HL-60 (cell line): ENCODE measurements around the gene SUFU.

Experiments
- CTCF ChIP-seq: IDR thresholded peaks from one replicate; pipeline ENCODE4 v1.5.1; 2011; ENCODE audit warnings: low read length, control low read depth, inconsistent platforms; ENCODE audit not compliant: insufficient read depth
- GABPA ChIP-seq: IDR thresholded peaks from 2 replicates; pipeline ENCODE4 v1.6.1; 2012; ENCODE audit warnings: low read depth
- POLR2AphosphoS5 ChIP-seq: IDR thresholded peaks from 2 replicates; pipeline ENCODE4 v1.6.1; 2012; ENCODE audit warnings: low read depth

GRCh38 chr10:102634686-102635085, 130.9 kb downstream of the SUFU start:
- TF ChIP-seq GABPA, result no peak
- no peak for TF ChIP-seq POLR2AphosphoS5
- TF ChIP-seq CTCF, result no peak
